Liver (tissue), 3 donors: ENCODE results near the gene XPNPEP3.

Experiments used
- FOXA2 ChIP-seq: IDR thresholded peaks from 2 replicates; pipeline ENCODE4 v1.6.1; 2016; ENCODE audit warnings: antibody characterized with exemption
- HNF4A ChIP-seq, 2 donors: conservative IDR thresholded peaks; 2 replicates each; pipeline ENCODE4 v1.6.1; 2016; ENCODE audit warnings: antibody characterized with exemption in 2 of 2, mild to moderate bottlenecking in 2 of 2
- RXRA ChIP-seq, 2 donors: IDR thresholded peaks; 2 replicates each; pipeline ENCODE4 v1.6.1; 2017 to 2018; ENCODE audit warnings: antibody characterized with exemption in 2 of 2, mild to moderate bottlenecking in 1 of 2
- TF ChIP-seq, protein P1 (sequence below): fragments of 150-350 bp; IDR thresholded peaks from 2 replicates; pipeline ENCODE4 v1.5.1; 2017; ENCODE audit warnings: improper control_type of control experiment, low read depth, low read length; ENCODE audit not compliant: missing input control
- donor health status: healthy.
- donor health status: healthy.

DNA sequence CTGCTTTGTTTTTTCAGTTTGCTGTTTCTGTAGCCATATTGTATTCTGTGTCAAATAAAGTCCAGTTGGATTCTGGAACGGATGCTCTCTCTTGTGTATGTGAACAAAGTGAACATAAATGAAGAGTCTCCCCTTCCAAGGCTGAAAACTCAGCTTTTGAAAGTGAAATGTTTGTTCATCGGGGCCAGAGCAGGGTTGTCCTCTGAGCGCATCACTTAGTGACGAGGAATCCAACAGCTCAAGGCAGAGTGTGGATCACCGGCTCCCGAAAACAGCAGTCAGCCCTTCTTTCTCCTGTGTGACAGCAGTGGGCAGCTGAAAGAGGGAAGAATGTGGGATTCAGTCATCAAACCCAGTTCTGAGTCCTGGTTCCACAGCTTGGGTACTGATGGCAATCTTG lies 115.6 kb downstream of the XPNPEP3 start:
- TF ChIP-seq RXRA (IDR thresholded peaks at IDR 0.05): no peak
- TF ChIP-seq, protein P1, sequence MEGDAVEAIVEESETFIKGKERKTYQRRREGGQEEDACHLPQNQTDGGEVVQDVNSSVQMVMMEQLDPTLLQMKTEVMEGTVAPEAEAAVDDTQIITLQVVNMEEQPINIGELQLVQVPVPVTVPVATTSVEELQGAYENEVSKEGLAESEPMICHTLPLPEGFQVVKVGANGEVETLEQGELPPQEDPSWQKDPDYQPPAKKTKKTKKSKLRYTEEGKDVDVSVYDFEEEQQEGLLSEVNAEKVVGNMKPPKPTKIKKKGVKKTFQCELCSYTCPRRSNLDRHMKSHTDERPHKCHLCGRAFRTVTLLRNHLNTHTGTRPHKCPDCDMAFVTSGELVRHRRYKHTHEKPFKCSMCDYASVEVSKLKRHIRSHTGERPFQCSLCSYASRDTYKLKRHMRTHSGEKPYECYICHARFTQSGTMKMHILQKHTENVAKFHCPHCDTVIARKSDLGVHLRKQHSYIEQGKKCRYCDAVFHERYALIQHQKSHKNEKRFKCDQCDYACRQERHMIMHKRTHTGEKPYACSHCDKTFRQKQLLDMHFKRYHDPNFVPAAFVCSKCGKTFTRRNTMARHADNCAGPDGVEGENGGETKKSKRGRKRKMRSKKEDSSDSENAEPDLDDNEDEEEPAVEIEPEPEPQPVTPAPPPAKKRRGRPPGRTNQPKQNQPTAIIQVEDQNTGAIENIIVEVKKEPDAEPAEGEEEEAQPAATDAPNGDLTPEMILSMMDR: no peak
- TF ChIP-seq HNF4A (conservative IDR thresholded peaks at IDR 0.05): no peak
- no peak for TF ChIP-seq FOXA2
